ENCODE measurements around the gene PALD1. TPM values are rescaled to one million over a fixed set of nuclear protein-coding genes. Genes with fewer than 3 reads are reported as not detected.
"Not testable (repeated sequence)": the region's sequence is repeated elsewhere in the genome, so short reads cannot be mapped to it uniquely, and the experiment has no call there.

The PALD1 gene
- total and polyA plus RNA-seq, 2 donors (not counting 1 experiment from before 2014, with no cell fraction given): 0.09 to 0.33 TPM

- H3K9ac ChIP-seq (ENCODE audit: insufficient read depth, low read length): no peak overlapping the region
- H3K79me2 ChIP-seq (ENCODE audit: control insufficient read depth, insufficient read depth, low read length): no peaks in the 10 kb centered on the region
- no peak overlapping the region for H3K27ac ChIP-seq (ENCODE audit: insufficient read depth, low read length)
- no peak for DNase-seq (ENCODE audit: low read depth in 2 of 2)
- no peaks in the 10 kb centered on the region for H3K9me3 ChIP-seq (ENCODE audit: control insufficient read depth, insufficient read depth, low read depth, low read length)
- H3K27me3 ChIP-seq (ENCODE audit: control insufficient read depth, insufficient read depth, low read length): no peaks in the 10 kb centered on the region
- TF ChIP-seq, protein P1, sequence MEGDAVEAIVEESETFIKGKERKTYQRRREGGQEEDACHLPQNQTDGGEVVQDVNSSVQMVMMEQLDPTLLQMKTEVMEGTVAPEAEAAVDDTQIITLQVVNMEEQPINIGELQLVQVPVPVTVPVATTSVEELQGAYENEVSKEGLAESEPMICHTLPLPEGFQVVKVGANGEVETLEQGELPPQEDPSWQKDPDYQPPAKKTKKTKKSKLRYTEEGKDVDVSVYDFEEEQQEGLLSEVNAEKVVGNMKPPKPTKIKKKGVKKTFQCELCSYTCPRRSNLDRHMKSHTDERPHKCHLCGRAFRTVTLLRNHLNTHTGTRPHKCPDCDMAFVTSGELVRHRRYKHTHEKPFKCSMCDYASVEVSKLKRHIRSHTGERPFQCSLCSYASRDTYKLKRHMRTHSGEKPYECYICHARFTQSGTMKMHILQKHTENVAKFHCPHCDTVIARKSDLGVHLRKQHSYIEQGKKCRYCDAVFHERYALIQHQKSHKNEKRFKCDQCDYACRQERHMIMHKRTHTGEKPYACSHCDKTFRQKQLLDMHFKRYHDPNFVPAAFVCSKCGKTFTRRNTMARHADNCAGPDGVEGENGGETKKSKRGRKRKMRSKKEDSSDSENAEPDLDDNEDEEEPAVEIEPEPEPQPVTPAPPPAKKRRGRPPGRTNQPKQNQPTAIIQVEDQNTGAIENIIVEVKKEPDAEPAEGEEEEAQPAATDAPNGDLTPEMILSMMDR (conservative IDR thresholded peaks at IDR 0.05 in 1 of 2, IDR thresholded peaks at IDR 0.05 in 1 of 2; ENCODE audit: low read depth in 1 of 2, low read length in 2 of 2): no peak
- no peak for TF ChIP-seq EZH2 (IDR thresholded peaks at IDR 0.05; ENCODE audit: low read length, missing control alignments)
- no peak overlapping the region for H3K4me3 ChIP-seq (replicated peaks in 1 of 4; ENCODE audit: control extremely low read depth in 1 of 4, insufficient read depth in 1 of 4, low read depth in 3 of 4, low read length in 4 of 4)
- no peaks in the 10 kb centered on the region for H3K36me3 ChIP-seq (ENCODE audit: control insufficient read depth, insufficient read depth, low read length)
- no peak overlapping the region for H2AFZ ChIP-seq (ENCODE audit: low read length)
- H4K20me1 ChIP-seq (ENCODE audit: control insufficient read depth, extremely low read depth, insufficient read depth, low read length): no peaks in the 10 kb centered on the region
- H3K4me2 ChIP-seq (ENCODE audit: extremely low read depth, insufficient read depth, low read length): no peak overlapping the region
- H3K4me1 ChIP-seq (ENCODE audit: control insufficient read depth, extremely low read depth, insufficient read depth, low read length): no peaks in the 10 kb centered on the region
These were observed 100.9 kb downstream of the PALD1 start for GRCh38 chr10:70579234-70580002.

GRCh38 chr10:70581176-70581575 lies 102.6 kb downstream of the PALD1 start:
- H3K9me3 ChIP-seq (ENCODE audit: control insufficient read depth, insufficient read depth, low read depth, low read length): not testable (repeated sequence)

GRCh38 chr10:70582793-70583668 lies 104.5 kb downstream of the PALD1 start:
- DNase-seq (ENCODE audit: low read depth in 2 of 2): no peak
- no peak overlapping the region for H3K4me3 ChIP-seq (replicated peaks in 1 of 4; ENCODE audit: control extremely low read depth in 1 of 4, insufficient read depth in 1 of 4, low read depth in 3 of 4, low read length in 4 of 4)
- no peak overlapping the region for H3K27ac ChIP-seq (ENCODE audit: insufficient read depth, low read length)
- no peaks in the 10 kb centered on the region for H3K4me1 ChIP-seq (ENCODE audit: control insufficient read depth, extremely low read depth, insufficient read depth, low read length)
- H3K27me3 ChIP-seq (ENCODE audit: control insufficient read depth, insufficient read depth, low read length): peaks cover 14% of the 10 kb centered on the region
- no peaks in the 10 kb centered on the region for H4K20me1 ChIP-seq (ENCODE audit: control insufficient read depth, extremely low read depth, insufficient read depth, low read length)
- TF ChIP-seq, protein P1 (conservative IDR thresholded peaks at IDR 0.05 in 1 of 2, IDR thresholded peaks at IDR 0.05 in 1 of 2; ENCODE audit: low read depth in 1 of 2, low read length in 2 of 2): no peak
- no peak for TF ChIP-seq EZH2 (IDR thresholded peaks at IDR 0.05; ENCODE audit: low read length, missing control alignments)
- no peak overlapping the region for H2AFZ ChIP-seq (ENCODE audit: low read length)
- no peak overlapping the region for H3K9ac ChIP-seq (ENCODE audit: insufficient read depth, low read length)
- H3K79me2 ChIP-seq (ENCODE audit: control insufficient read depth, insufficient read depth, low read length): no peaks in the 10 kb centered on the region
- no peak overlapping the region for H3K4me2 ChIP-seq (ENCODE audit: extremely low read depth, insufficient read depth, low read length)
- H3K36me3 ChIP-seq (ENCODE audit: control insufficient read depth, insufficient read depth, low read length): no peaks in the 10 kb centered on the region
- no peaks in the 10 kb centered on the region for H3K9me3 ChIP-seq (ENCODE audit: control insufficient read depth, insufficient read depth, low read depth, low read length)

More at GRCh38 chr10:70581176-70581575, 102.6 kb downstream of the PALD1 start:
- H3K27me3 ChIP-seq (ENCODE audit: control insufficient read depth, insufficient read depth, low read length): peaks cover 14% of the 10 kb centered on the region
- H3K36me3 ChIP-seq (ENCODE audit: control insufficient read depth, insufficient read depth, low read length); H3K4me1 ChIP-seq (ENCODE audit: control insufficient read depth, extremely low read depth, insufficient read depth, low read length); H4K20me1 ChIP-seq (ENCODE audit: control insufficient read depth, extremely low read depth, insufficient read depth, low read length); H3K4me2 ChIP-seq (ENCODE audit: extremely low read depth, insufficient read depth, low read length); H3K9ac ChIP-seq (ENCODE audit: insufficient read depth, low read length); H3K79me2 ChIP-seq (ENCODE audit: control insufficient read depth, insufficient read depth, low read length); H3K27ac ChIP-seq (ENCODE audit: insufficient read depth, low read length); DNase-seq (ENCODE audit: low read depth in 2 of 2); H2AFZ ChIP-seq (ENCODE audit: low read length); H3K4me3 ChIP-seq (replicated peaks in 1 of 4; ENCODE audit: control extremely low read depth in 1 of 4, insufficient read depth in 1 of 4, low read depth in 3 of 4, low read length in 4 of 4): not testable (repeated sequence)

Measured in fibroblast of lung (primary cell).